Left ventricle myocardium inferior (tissue), 1 donor: ENCODE results near the gene NKAIN2. TPM values are rescaled to one million over a fixed set of nuclear protein-coding genes. Genes with fewer than 3 reads are reported as not detected.

Source experiments
- DNase-seq: peaks from one replicate; pipeline ENCODE4 v3.0.0-alpha.2; 2020
- H3K27ac ChIP-seq: fragments of 200-600 bp; replicated peaks from 2 replicates; pipeline ENCODE4 v1.8.0; 2021
- H3K27me3 ChIP-seq: fragments of 200-600 bp; 2 replicates; pipeline ENCODE4 v1.8.0; 2021; ENCODE audit warnings: low read depth
- H3K36me3 ChIP-seq: fragments of 200-600 bp; 2 replicates; pipeline ENCODE4 v1.8.0; 2021
- H3K4me1 ChIP-seq: fragments of 200-600 bp; 2 replicates; pipeline ENCODE4 v1.8.0; 2021
- H3K4me3 ChIP-seq: fragments of 200-600 bp; 2 replicates; pipeline ENCODE4 v1.8.0; 2021; ENCODE audit warnings: mild to moderate bottlenecking, moderate library complexity
- H3K9me3 ChIP-seq: fragments of 200-600 bp; replicated peaks from 2 replicates; pipeline ENCODE4 v1.8.0; 2021
- CTCF ChIP-seq: fragments of 200-600 bp; IDR thresholded peaks from 2 replicates; pipeline ENCODE4 v1.8.0; 2021; ENCODE audit warnings: antibody characterized with exemption, mild to moderate bottlenecking, borderline replicate concordance
- intact Hi-C: fragments of 100-400 bp; cut with micrococcal nuclease; formaldehyde crosslinking; loops from one replicate; pipeline ENCODE4 v1.11.0; 2022
- total RNA-seq: library from RNA; stranded (reverse); fragmentation: NEBNext Ultra II Directional; extraction: Animal tissue kit (Norgen Biotek cat#: 25700); gene quantifications from one replicate; pipeline ENCODE4 v1.2.1, GENCODE V29; 2021
- donor health status: DM: no; HTN: yes; CAD: no; lungs with severe emphysema.

The NKAIN2 gene
- total RNA-seq, 1 donor from 2014 or later, result 0.22 TPM

DNA sequence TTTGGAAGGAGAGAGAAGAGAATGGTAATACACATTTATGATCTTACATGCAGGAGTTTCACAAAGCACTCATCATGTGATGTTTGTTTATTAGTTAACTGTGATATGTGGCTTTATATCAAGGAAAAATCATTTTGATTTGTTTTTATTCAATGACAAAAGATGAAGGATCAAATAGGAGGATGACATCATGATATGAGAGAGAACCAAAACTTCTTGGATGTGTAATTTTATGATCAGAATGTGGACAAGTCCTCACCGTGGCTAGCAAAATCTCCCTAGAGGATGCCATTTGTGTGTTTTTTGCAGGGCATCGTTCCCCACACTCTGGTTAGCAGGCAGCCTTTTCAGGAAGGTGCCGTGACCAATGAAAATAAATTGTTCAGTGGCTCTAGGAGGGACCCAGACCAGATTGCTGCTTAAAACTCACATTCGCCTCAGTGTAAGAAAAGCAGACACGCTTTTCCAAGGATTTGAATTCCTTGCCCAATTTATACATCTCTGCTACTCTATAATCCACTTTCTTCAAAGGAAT, 552.7 kb downstream of the NKAIN2 start:
- no peaks in the 10 kb centered on the region for H3K9me3 ChIP-seq
- H3K27ac ChIP-seq, result no peak overlapping the region
- intact Hi-C loops, result no loop called here
- no peaks in the 10 kb centered on the region for H3K4me1 ChIP-seq
- no peaks in the 10 kb centered on the region for H3K27me3 ChIP-seq
- no peaks in the 10 kb centered on the region for H3K36me3 ChIP-seq
- no peak for TF ChIP-seq CTCF
- no peak overlapping the region for H3K4me3 ChIP-seq
- DNase-seq, result no peak

DNA sequence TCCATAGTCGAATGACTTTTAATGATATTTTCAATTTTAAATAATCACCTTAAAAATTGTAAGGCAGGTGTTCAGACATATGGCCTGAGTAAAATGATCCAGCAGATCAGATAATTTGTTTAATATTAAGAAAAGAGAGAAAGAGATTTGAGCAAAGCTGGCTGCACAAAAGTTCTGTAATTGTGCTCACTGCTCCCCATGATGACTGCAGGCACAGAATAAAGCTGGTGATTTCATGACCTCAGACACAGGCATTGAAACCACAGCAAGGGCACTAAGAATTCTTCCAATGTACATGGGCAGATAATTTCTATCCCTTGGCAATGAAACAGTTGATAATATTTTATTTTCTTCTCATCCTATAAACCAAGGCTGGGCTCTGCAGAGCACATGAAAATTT, 553.1 kb downstream of the NKAIN2 start:
- Histone ChIP-seq H3K27ac (no peak overlapping the region), H3K4me1 (no peaks in the 10 kb centered on the region), H3K4me3 (no peak overlapping the region), H3K27me3 (no peaks in the 10 kb centered on the region), H3K36me3 (no peaks in the 10 kb centered on the region), H3K9me3 (no peaks in the 10 kb centered on the region)
- intact Hi-C loops, result no loop called here
- no peak for TF ChIP-seq CTCF
- no peak for DNase-seq

DNA sequence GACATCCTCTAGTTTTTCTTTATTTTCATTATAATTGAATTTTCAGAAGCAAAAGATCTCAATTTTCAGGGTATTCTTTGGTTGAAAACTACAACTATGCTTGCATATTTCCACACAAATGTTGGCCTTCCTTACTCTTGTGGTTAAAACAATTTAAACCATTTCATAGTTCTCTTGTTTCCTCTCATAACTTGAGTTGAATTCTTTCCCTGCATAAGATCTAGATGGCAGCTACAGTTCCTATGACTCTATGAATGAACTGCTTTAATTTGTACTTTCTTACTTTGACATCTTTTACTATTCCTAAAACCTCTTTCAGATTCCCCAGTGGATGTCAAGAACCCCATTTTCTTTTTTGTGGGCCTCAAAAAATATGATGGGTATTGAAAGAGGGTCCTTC, 564.5 kb downstream of the NKAIN2 start:
- TF ChIP-seq CTCF, result no peak
- intact Hi-C loops, result no loop called here
- no peak overlapping the region for H3K4me3 ChIP-seq
- H3K9me3 ChIP-seq, result peaks cover 7% of the 10 kb centered on the region
- no peak overlapping the region for H3K27ac ChIP-seq
- no peaks in the 10 kb centered on the region for H3K27me3 ChIP-seq
- DNase-seq, result no peak
- no peaks in the 10 kb centered on the region for H3K4me1 ChIP-seq
- H3K36me3 ChIP-seq, result no peaks in the 10 kb centered on the region

GRCh38 chr6:124371974-124372475, 568.4 kb downstream of the NKAIN2 start:
- TF ChIP-seq CTCF, result no peak
- DNase-seq, result no peak
- Histone ChIP-seq H3K4me1 (no peaks in the 10 kb centered on the region), H3K9me3 (no peaks in the 10 kb centered on the region), H3K27ac (no peak overlapping the region), H3K4me3 (no peak overlapping the region), H3K36me3 (no peaks in the 10 kb centered on the region), H3K27me3 (no peaks in the 10 kb centered on the region)
- intact Hi-C loops, result no loop called here

DNA sequence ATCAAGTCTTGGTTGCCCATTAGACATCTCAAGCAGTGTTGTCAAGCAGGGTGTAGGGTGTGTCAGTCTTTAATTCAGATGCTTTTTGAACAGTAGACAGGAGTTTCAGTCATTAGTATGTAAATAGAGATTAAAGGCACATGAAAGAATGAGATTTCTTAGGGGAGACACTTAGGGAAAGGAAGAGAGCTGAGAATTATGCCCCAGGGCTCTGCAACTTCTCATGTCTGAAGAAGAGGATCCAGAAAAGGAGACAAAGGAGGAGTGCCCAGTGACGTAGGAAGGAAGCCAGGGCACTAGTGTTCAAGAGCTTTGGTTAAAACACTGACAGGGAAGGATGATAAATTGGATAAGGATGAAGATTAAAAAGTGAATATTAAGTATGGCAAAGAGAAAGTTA, 569.7 kb downstream of the NKAIN2 start:
- no peak for TF ChIP-seq CTCF
- Histone ChIP-seq H3K36me3 (no peaks in the 10 kb centered on the region), H3K27ac (no peak overlapping the region), H3K27me3 (no peaks in the 10 kb centered on the region), H3K4me3 (no peak overlapping the region), H3K9me3 (no peaks in the 10 kb centered on the region), H3K4me1 (no peaks in the 10 kb centered on the region)
- DNase-seq, result no peak
- intact Hi-C loops, result no loop called here
